ENCODE measurements around the gene RGS8. TPM values are rescaled to one million over a fixed set of nuclear protein-coding genes. Genes with fewer than 3 reads are reported as not detected.

RGS8 gene
- total RNA-seq, 1 experiment from 2014 or later = 25.5 TPM

DNA sequence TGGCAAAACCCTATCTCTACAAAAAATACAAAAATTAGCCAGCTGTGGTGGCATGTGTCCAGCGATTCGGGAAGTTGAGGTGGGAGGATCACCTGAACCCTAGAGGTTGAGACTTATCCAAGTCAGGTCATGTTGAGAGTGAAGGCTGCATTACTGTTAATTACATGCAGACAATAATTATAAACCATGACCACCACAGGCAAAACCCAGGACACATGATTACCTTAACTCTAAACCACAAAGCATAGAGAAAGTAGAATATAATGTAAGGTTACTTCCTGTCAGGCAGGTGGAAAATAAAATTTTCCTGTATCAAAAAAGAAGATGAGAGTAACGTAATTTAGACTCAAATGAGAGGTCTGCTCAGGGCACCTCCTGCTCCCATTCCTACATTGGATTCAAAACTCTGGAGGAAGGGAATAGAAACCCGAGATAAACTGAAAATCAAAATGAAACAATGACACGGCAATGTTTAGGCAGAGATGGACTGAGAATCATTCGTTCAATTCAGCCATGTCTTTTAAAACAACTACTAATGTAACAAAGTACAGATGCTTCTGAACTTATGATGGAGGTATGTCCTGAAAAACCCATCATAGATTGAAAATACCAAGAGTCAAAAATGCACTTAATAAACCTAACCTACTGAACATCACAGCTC lies 33.6 kb downstream of the RGS8 start:
- DNase-seq = no peak
- H3K4me2 ChIP-seq (ENCODE audit: low read depth, low read length, poor library complexity, severe bottlenecking) = peak overlapping the region; percentile 56
- 0 out of 2 replicates have a peak overlapping the region, but pooled peaks have one; percentile 50 for H3K27ac ChIP-seq (ENCODE audit: low read length)
- H3K4me1 ChIP-seq (ENCODE audit: low read length) = peaks cover 54% of the 10 kb centered on the region
- 0 out of 2 replicates have a peak overlapping the region, but pooled peaks have one; percentile 21 for H3K9ac ChIP-seq (ENCODE audit: low read length)
- no peaks in the 10 kb centered on the region for H3K9me3 ChIP-seq (ENCODE audit: low read length)
- no peaks in the 10 kb centered on the region for H4K20me1 ChIP-seq (ENCODE audit: insufficient read depth, low read depth, low read length)
- no peaks in the 10 kb centered on the region for H3K9me2 ChIP-seq (replicated peaks; ENCODE audit: insufficient read depth, low read length)
- H2AFZ ChIP-seq (ENCODE audit: low read length) = no peak overlapping the region
- H3K27me3 ChIP-seq (ENCODE audit: low read length) = no peaks in the 10 kb centered on the region
- no peaks in the 10 kb centered on the region for H3K79me2 ChIP-seq (ENCODE audit: low read length)
- H3K4me3 ChIP-seq (ENCODE audit: low read length) = peak overlapping the region; percentile 27; the same call in 1 of the 2 replicates
- H3K36me3 ChIP-seq (ENCODE audit: insufficient read depth, low read length) = no peaks in the 10 kb centered on the region

DNA sequence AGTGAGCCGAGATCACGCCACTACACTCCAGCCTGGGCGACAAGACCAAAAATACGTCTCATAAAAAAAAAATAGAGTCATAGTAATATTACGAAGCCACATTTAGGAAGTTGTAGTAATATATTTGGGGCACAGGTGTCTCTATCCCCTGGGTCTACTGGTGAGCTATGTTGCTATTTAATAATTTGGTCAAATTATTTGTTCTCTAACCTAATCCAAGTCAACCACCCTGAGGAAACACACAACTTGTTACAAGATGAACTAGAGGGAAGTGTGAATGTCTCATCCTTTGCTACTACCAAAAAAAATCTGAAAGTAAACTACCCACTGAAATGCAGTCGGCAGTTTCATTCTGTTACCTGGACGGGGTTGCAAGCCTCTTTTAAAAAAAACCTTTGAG lies 35.3 kb downstream of the RGS8 start:
- Histone ChIP-seq H3K27ac (ENCODE audit: low read length) (peak overlapping the region; percentile 74), H3K36me3 (ENCODE audit: insufficient read depth, low read length) (no peaks in the 10 kb centered on the region), H3K4me3 (ENCODE audit: low read length) (peak overlapping the region; percentile 29), H3K4me2 (ENCODE audit: low read depth, low read length, poor library complexity, severe bottlenecking) (peak overlapping the region; percentile 69), H2AFZ (ENCODE audit: low read length) (no peak overlapping the region), H3K9me2 (replicated peaks; ENCODE audit: insufficient read depth, low read length) (no peaks in the 10 kb centered on the region), H3K27me3 (ENCODE audit: low read length) (no peaks in the 10 kb centered on the region), H3K9ac (ENCODE audit: low read length) (peak overlapping the region; percentile 28; the same call in 1 of the 2 replicates), H3K9me3 (ENCODE audit: low read length) (no peaks in the 10 kb centered on the region), H3K79me2 (ENCODE audit: low read length) (no peaks in the 10 kb centered on the region), H4K20me1 (ENCODE audit: insufficient read depth, low read depth, low read length) (no peaks in the 10 kb centered on the region), H3K4me1 (ENCODE audit: low read length) (peaks cover 72% of the 10 kb centered on the region)
- peak; percentile 72 for DNase-seq

DNA sequence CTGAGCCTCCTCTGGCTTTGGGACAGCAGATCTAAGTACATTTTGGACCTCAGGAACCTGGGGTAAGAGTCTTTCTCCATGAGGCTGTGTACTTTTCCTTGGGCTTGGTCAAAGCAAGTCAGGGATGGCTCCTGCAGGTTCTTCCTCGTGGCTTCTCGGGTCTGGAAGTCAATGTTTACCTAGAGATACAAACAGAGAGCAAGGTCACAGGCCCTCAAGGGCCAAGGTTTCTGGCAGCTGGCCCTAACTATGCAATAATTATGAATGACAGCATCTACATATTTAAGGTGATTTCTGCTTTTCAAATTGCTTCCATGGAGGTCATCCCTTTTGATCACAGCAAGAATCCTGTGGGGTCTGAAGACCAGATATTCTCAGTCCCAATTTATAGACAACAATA lies 37.6 kb downstream of the RGS8 start:
- Histone ChIP-seq H3K79me2 (ENCODE audit: low read length) (no peaks in the 10 kb centered on the region), H3K9me2 (replicated peaks; ENCODE audit: insufficient read depth, low read length) (no peaks in the 10 kb centered on the region), H3K36me3 (ENCODE audit: insufficient read depth, low read length) (no peaks in the 10 kb centered on the region; the same call in 1 of the 2 replicates), H2AFZ (ENCODE audit: low read length) (no peak overlapping the region), H3K9ac (ENCODE audit: low read length) (no peak overlapping the region), H3K27me3 (ENCODE audit: low read length) (no peaks in the 10 kb centered on the region), H3K27ac (ENCODE audit: low read length) (no peak overlapping the region), H4K20me1 (ENCODE audit: insufficient read depth, low read depth, low read length) (no peaks in the 10 kb centered on the region), H3K4me3 (ENCODE audit: low read length) (no peak overlapping the region), H3K4me2 (ENCODE audit: low read depth, low read length, poor library complexity, severe bottlenecking) (no peak overlapping the region), H3K4me1 (ENCODE audit: low read length) (peaks cover 63% of the 10 kb centered on the region), H3K9me3 (ENCODE audit: low read length) (no peaks in the 10 kb centered on the region)
- no peak for DNase-seq

DNA sequence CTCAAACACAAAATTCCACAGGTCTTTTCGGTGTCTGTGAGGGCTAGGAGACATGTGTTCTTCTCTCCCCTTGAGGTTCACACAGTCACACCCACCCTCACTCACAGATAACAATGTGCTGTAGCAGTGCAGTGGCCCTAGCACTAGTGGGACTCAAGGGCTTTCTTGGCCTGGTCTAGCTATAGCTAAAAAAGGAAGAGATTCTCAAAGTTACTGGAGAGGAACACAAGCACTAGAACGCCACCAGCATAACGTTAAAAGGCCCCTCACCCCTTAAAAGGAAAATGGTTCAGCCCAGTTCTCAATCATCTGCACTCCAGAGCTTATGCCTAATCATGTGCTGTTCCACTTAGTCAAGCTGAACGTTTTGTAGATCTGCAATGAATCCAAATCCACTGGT lies 39.5 kb downstream of the RGS8 start:
- no peaks in the 10 kb centered on the region for H3K9me2 ChIP-seq (replicated peaks; ENCODE audit: insufficient read depth, low read length)
- H2AFZ ChIP-seq (ENCODE audit: low read length) = no peak overlapping the region
- no peak overlapping the region for H3K9ac ChIP-seq (ENCODE audit: low read length)
- H3K27me3 ChIP-seq (ENCODE audit: low read length) = no peaks in the 10 kb centered on the region
- no peaks in the 10 kb centered on the region for H3K9me3 ChIP-seq (ENCODE audit: low read length)
- no peaks in the 10 kb centered on the region; the same call in 1 of the 2 replicates for H3K36me3 ChIP-seq (ENCODE audit: insufficient read depth, low read length)
- H3K4me1 ChIP-seq (ENCODE audit: low read length) = peaks cover 47% of the 10 kb centered on the region
- H3K79me2 ChIP-seq (ENCODE audit: low read length) = no peaks in the 10 kb centered on the region
- no peak overlapping the region for H3K4me3 ChIP-seq (ENCODE audit: low read length)
- peak overlapping the region; percentile 33 for H3K27ac ChIP-seq (ENCODE audit: low read length)
- H4K20me1 ChIP-seq (ENCODE audit: insufficient read depth, low read depth, low read length) = no peaks in the 10 kb centered on the region
- H3K4me2 ChIP-seq (ENCODE audit: low read depth, low read length, poor library complexity, severe bottlenecking) = peak overlapping the region; percentile 25
- DNase-seq = peak; percentile 83

DNA sequence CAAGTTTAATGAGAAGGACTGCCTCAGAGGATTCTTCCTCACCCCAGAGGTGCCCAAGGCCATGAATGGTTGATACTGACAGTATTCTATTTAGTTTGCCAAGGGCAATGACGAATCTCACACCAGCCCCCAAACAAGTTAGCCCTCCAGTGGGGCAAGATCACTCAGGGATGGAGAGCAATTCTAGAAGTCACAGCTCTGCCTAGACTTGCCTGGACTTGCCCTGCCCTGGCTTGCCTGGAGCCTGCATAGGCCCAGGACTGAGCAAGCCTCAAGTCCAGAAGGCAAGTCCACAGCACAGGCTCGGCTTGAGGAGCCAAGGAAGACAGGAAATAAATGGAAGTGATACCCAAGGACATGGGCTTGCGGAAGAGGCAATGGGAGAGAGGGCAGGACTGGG lies 40.7 kb downstream of the RGS8 start:
- Histone ChIP-seq H3K9ac (ENCODE audit: low read length) (no peak overlapping the region), H3K36me3 (ENCODE audit: insufficient read depth, low read length) (no peaks in the 10 kb centered on the region; the same call in 1 of the 2 replicates), H4K20me1 (ENCODE audit: insufficient read depth, low read depth, low read length) (no peaks in the 10 kb centered on the region), H3K27me3 (ENCODE audit: low read length) (no peaks in the 10 kb centered on the region), H2AFZ (ENCODE audit: low read length) (no peak overlapping the region), H3K4me1 (ENCODE audit: low read length) (peaks cover 35% of the 10 kb centered on the region), H3K9me3 (ENCODE audit: low read length) (no peaks in the 10 kb centered on the region), H3K9me2 (replicated peaks; ENCODE audit: insufficient read depth, low read length) (no peaks in the 10 kb centered on the region), H3K4me3 (ENCODE audit: low read length) (no peak overlapping the region), H3K79me2 (ENCODE audit: low read length) (no peaks in the 10 kb centered on the region), H3K27ac (ENCODE audit: low read length) (no peak overlapping the region), H3K4me2 (ENCODE audit: low read depth, low read length, poor library complexity, severe bottlenecking) (no peak overlapping the region)
- no peak for DNase-seq

DNA sequence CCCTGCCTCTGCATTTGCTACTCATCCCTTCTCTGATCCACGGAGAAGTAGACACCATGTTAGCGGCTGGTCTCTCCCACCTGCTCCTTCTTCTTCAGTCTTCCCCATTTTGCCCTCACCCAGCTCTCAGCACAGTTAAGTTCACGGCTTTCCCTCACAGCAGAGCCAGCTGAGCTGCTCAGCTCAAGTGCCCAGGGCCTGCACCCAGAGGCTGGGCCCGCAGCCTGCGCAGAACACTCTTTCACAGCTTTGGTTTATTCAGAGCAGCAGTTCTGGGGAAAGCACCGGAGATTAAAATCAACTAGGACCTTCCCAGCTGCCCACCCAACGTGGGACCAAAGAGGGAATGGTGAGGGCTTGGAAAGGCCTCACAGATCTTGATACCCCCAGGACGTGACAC lies 41.9 kb downstream of the RGS8 start:
- H3K27ac ChIP-seq (ENCODE audit: low read length) = no peak overlapping the region

DNA sequence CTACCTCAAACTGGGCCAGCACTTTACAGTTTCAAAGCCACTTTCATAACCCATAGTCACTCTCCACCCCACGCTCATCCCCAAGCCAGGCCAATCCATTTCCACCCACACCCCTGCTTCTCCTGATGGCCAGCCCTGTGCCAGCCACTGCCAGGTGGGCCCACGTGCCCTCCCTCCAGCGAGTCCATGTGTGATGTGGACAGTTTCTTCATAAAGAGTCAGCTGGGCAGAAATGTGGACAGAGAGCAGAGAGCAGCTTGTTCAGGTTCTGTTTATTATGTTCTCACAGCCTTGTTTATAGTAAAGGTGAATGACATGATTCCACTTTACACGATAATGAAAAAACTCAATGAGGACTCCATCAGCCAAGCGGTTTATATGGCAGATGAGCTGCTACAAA lies 42.8 kb downstream of the RGS8 start:
- H3K79me2 ChIP-seq (ENCODE audit: low read length) = no peaks in the 10 kb centered on the region
- H3K27ac ChIP-seq (ENCODE audit: low read length) = no peak overlapping the region
- DNase-seq = no peak
- no peak overlapping the region for H3K4me3 ChIP-seq (ENCODE audit: low read length)
- no peak overlapping the region for H3K9ac ChIP-seq (ENCODE audit: low read length)
- H3K4me2 ChIP-seq (ENCODE audit: low read depth, low read length, poor library complexity, severe bottlenecking) = no peak overlapping the region
- H3K36me3 ChIP-seq (ENCODE audit: insufficient read depth, low read length) = no peaks in the 10 kb centered on the region; the same call in 1 of the 2 replicates
- H3K9me2 ChIP-seq (replicated peaks; ENCODE audit: insufficient read depth, low read length) = no peaks in the 10 kb centered on the region
- no peaks in the 10 kb centered on the region for H4K20me1 ChIP-seq (ENCODE audit: insufficient read depth, low read depth, low read length)
- no peaks in the 10 kb centered on the region for H3K9me3 ChIP-seq (ENCODE audit: low read length)
- H2AFZ ChIP-seq (ENCODE audit: low read length) = no peak overlapping the region
- H3K4me1 ChIP-seq (ENCODE audit: low read length) = peaks cover 25% of the 10 kb centered on the region
- H3K27me3 ChIP-seq (ENCODE audit: low read length) = no peaks in the 10 kb centered on the region

More for the DNA sequence above, 41.9 kb downstream of the RGS8 start:
- H3K36me3 ChIP-seq (ENCODE audit: insufficient read depth, low read length) = no peaks in the 10 kb centered on the region; the same call in 1 of the 2 replicates
- H2AFZ ChIP-seq (ENCODE audit: low read length) = no peak overlapping the region
- no peaks in the 10 kb centered on the region for H3K79me2 ChIP-seq (ENCODE audit: low read length)
- no peak for DNase-seq
- H3K9me2 ChIP-seq (replicated peaks; ENCODE audit: insufficient read depth, low read length) = no peaks in the 10 kb centered on the region
- H3K9ac ChIP-seq (ENCODE audit: low read length) = no peak overlapping the region
- H3K4me2 ChIP-seq (ENCODE audit: low read depth, low read length, poor library complexity, severe bottlenecking) = no peak overlapping the region
- no peaks in the 10 kb centered on the region for H3K9me3 ChIP-seq (ENCODE audit: low read length)
- no peaks in the 10 kb centered on the region for H4K20me1 ChIP-seq (ENCODE audit: insufficient read depth, low read depth, low read length)
- no peaks in the 10 kb centered on the region for H3K27me3 ChIP-seq (ENCODE audit: low read length)
- no peak overlapping the region for H3K4me3 ChIP-seq (ENCODE audit: low read length)
- peaks cover 25% of the 10 kb centered on the region for H3K4me1 ChIP-seq (ENCODE audit: low read length)

DNA sequence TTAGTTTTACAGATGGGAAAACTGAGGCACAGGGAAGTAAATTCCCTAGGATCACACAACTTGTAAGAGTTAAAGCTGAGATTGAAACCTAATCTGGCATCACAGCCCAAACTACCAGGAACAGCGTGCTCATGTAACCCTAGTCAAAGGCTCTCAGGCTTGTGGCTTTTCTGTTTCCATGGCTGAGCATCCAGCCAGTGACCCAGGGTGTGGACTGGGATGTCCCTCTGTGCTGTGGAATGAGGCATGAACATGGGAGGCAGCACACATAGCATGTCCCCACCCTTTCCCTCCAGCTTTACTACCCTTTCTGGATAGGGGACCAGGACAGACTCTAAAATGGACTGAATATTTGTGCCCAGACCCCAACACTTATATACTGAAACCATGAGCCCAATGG lies 45.1 kb downstream of the RGS8 start:
- Histone ChIP-seq H3K4me2 (ENCODE audit: low read depth, low read length, poor library complexity, severe bottlenecking) (no peak overlapping the region), H3K4me1 (ENCODE audit: low read length) (peaks cover 29% of the 10 kb centered on the region), H2AFZ (ENCODE audit: low read length) (no peak overlapping the region)

More for the DNA sequence above, 45.1 kb downstream of the RGS8 start:
- Histone ChIP-seq H3K9me2 (replicated peaks; ENCODE audit: insufficient read depth, low read length) (no peaks in the 10 kb centered on the region), H4K20me1 (ENCODE audit: insufficient read depth, low read depth, low read length) (no peaks in the 10 kb centered on the region), H3K79me2 (ENCODE audit: low read length) (no peaks in the 10 kb centered on the region), H3K27me3 (ENCODE audit: low read length) (no peaks in the 10 kb centered on the region), H3K9me3 (ENCODE audit: low read length) (no peaks in the 10 kb centered on the region), H3K36me3 (ENCODE audit: insufficient read depth, low read length) (no peaks in the 10 kb centered on the region; the same call in 1 of the 2 replicates), H3K4me3 (ENCODE audit: low read length) (no peak overlapping the region), H3K27ac (ENCODE audit: low read length) (no peak overlapping the region), H3K9ac (ENCODE audit: low read length) (no peak overlapping the region)
- no peak for DNase-seq

All from Karpas-422 (cell line).